HEK293T (cell line): Measurements from ENCODE around the gene NOCT.
"Not testable (repeated sequence)": the region's sequence is repeated elsewhere in the genome, so short reads cannot be mapped to it uniquely, and the experiment has no call there.

Experiments used
- BHLHE40 ChIP-seq: fragments of 450-650 bp; IDR thresholded peaks from 2 replicates; pipeline ENCODE4 v1.6.1; 2016; ENCODE audit warnings: mild to moderate bottlenecking, moderate library complexity, borderline replicate concordance
- ELF4 ChIP-seq: fragments of 450-650 bp; IDR thresholded peaks from 2 replicates; pipeline ENCODE4 v1.6.1; 2017; ENCODE audit warnings: antibody characterized with exemption
- FOXM1 ChIP-seq: fragments of 450-650 bp; IDR thresholded peaks from 2 replicates; pipeline ENCODE4 v1.6.1; 2017; ENCODE audit warnings: mild to moderate bottlenecking, borderline replicate concordance
- HDGF ChIP-seq: fragments of 450-650 bp; IDR thresholded peaks from 2 replicates; pipeline ENCODE4 v1.6.1; 2017; ENCODE audit warnings: antibody characterized with exemption, borderline replicate concordance
- L3MBTL2 ChIP-seq: fragments of 450-650 bp; conservative IDR thresholded peaks from 2 replicates; pipeline ENCODE4 v1.6.1; 2016; ENCODE audit warnings: mild to moderate bottlenecking
- LEF1 ChIP-seq: fragments of 450-650 bp; IDR thresholded peaks from 2 replicates; pipeline ENCODE4 v1.6.1; 2017; ENCODE audit warnings: mild to moderate bottlenecking, borderline replicate concordance
- NFRKB ChIP-seq: fragments of 450-650 bp; IDR thresholded peaks from 2 replicates; pipeline ENCODE4 v1.6.1; 2016; ENCODE audit warnings: mild to moderate bottlenecking, moderate library complexity
- SP1 ChIP-seq: fragments of 450-650 bp; IDR thresholded peaks from 2 replicates; pipeline ENCODE4 v1.6.1; 2017
- SUZ12 ChIP-seq: fragments of 450-650 bp; IDR thresholded peaks from 2 replicates; pipeline ENCODE4 v1.6.1; 2016; ENCODE audit warnings: mild to moderate bottlenecking
- TARDBP ChIP-seq: fragments of 450-650 bp; IDR thresholded peaks from 2 replicates; pipeline ENCODE4 v1.6.1; 2016
- TF ChIP-seq, protein P1 (sequence below): fragments of 450-650 bp; IDR thresholded peaks from 2 replicates; pipeline ENCODE4 v1.6.1; 2016

DNA sequence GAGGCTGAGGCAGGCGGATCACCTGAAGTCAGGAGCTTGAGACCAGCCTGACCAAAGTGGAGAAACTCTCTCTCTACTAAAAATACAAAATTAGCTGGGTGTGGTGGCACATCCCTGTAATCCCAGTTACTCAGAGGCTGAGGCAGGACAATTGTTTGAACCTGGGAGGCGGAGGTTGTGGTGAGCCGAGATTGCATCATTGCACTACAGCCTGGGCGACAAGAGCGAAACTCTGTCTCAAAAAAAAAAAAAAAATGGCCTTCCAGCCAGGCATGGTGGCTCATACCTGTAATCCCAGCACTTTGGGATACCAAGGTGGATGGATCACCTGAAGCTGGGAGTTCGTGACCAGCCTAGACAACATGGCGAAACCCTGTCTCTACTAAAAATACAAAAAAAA is 7.3 kb upstream of the NOCT start:
- TF ChIP-seq LEF1, TARDBP, NFRKB, SUZ12, L3MBTL2, FOXM1, SP1, BHLHE40, HDGF, ELF4: not testable (repeated sequence)
- TF ChIP-seq, protein P1, sequence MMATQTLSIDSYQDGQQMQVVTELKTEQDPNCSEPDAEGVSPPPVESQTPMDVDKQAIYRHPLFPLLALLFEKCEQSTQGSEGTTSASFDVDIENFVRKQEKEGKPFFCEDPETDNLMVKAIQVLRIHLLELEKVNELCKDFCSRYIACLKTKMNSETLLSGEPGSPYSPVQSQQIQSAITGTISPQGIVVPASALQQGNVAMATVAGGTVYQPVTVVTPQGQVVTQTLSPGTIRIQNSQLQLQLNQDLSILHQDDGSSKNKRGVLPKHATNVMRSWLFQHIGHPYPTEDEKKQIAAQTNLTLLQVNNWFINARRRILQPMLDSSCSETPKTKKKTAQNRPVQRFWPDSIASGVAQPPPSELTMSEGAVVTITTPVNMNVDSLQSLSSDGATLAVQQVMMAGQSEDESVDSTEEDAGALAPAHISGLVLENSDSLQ, result not testable (repeated sequence)
